SK-N-SH treated with all-trans-retinoic acid at 6 μM for 48 hours (cell line): Measurements from ENCODE around the gene ERLIN1.

Experiments used
- ATAC-seq: fragments of 200-7000 bp; cut with Tn5 transposase; 3 replicates; pipeline ENCODE4 v1.9.1; 2020; ENCODE audit warnings: mild to moderate bottlenecking, moderate library complexity
- ARNTL ChIP-seq: fragments of 450-650 bp; formaldehyde crosslinking; IDR thresholded peaks from 2 replicates; pipeline ENCODE4 v1.5.0; 2020; ENCODE audit warnings: low read depth, mild to moderate bottlenecking, moderate library complexity, borderline replicate concordance
- BACH2 ChIP-seq: fragments of 250-450 bp; sonication (Bioruptor Pico); IDR thresholded peaks from 2 replicates; pipeline ENCODE4 v1.9.0; 2021; ENCODE audit warnings: mild to moderate bottlenecking, borderline replicate concordance
- CSDC2 ChIP-seq: fragments of 250-450 bp; sonication (Bioruptor Pico); IDR thresholded peaks from 2 replicates; pipeline ENCODE4 v1.5.0; 2020; ENCODE audit warnings: mild to moderate bottlenecking, moderate library complexity
- ESRRG ChIP-seq: fragments of 250-450 bp; sonication (Bioruptor Pico); IDR thresholded peaks from 2 replicates; pipeline ENCODE4 v1.6.1; 2021; ENCODE audit warnings: mild to moderate bottlenecking
- GLIS3 ChIP-seq: fragments of 250-450 bp; sonication (Bioruptor Pico); IDR thresholded peaks from 2 replicates; pipeline ENCODE4 v1.5.0; 2020; ENCODE audit warnings: mild to moderate bottlenecking, moderate library complexity
- ISL1 ChIP-seq: fragments of 250-450 bp; sonication (Bioruptor Pico); IDR thresholded peaks from 2 replicates; pipeline ENCODE4 v2.1.2; 2022; ENCODE audit warnings: mild to moderate bottlenecking, moderate library complexity
- OSR1 ChIP-seq: fragments of 250-450 bp; sonication (Bioruptor Pico); IDR thresholded peaks from 2 replicates; pipeline ENCODE4 v1.8.0; 2022; ENCODE audit warnings: moderate library complexity, mild to moderate bottlenecking, inconsistent platforms
- PPARA ChIP-seq: fragments of 250-450 bp; sonication (Bioruptor Pico); IDR thresholded peaks from 2 replicates; pipeline ENCODE4 v1.5.0; 2020; ENCODE audit warnings: mild to moderate bottlenecking, borderline replicate concordance
- RARB ChIP-seq: fragments of 250-450 bp; sonication (Bioruptor Pico); IDR thresholded peaks from 2 replicates; pipeline ENCODE4 v1.8.0; 2021; ENCODE audit warnings: mild to moderate bottlenecking, moderate library complexity
- SNAI2 ChIP-seq: fragments of 250-450 bp; sonication (Bioruptor Pico); IDR thresholded peaks from 2 replicates; pipeline ENCODE4 v1.5.0; 2020; ENCODE audit warnings: mild to moderate bottlenecking, moderate library complexity
- TCF4 ChIP-seq: fragments of 250-450 bp; sonication (Bioruptor Pico); IDR thresholded peaks from 2 replicates; pipeline ENCODE4 v1.8.0; 2021; ENCODE audit warnings: mild to moderate bottlenecking, moderate library complexity, borderline replicate concordance
- ZC3H10 ChIP-seq: fragments of 250-450 bp; sonication (Bioruptor Pico); IDR thresholded peaks from 2 replicates; pipeline ENCODE4 v1.5.1; 2021; ENCODE audit warnings: mild to moderate bottlenecking, moderate library complexity
- ZFP3 ChIP-seq: fragments of 250-450 bp; sonication (Bioruptor Pico); IDR thresholded peaks from 2 replicates; pipeline ENCODE4 v1.5.0; 2020; ENCODE audit warnings: mild to moderate bottlenecking, moderate library complexity
- ZFP30 ChIP-seq: fragments of 450-650 bp; formaldehyde crosslinking; IDR thresholded peaks from 2 replicates; pipeline ENCODE4 v1.5.0; 2022; ENCODE audit warnings: mild to moderate bottlenecking, moderate library complexity
- ZNF70 ChIP-seq: fragments of 450-650 bp; formaldehyde crosslinking; IDR thresholded peaks from 2 replicates; pipeline ENCODE4 v1.5.0; 2020; ENCODE audit warnings: mild to moderate bottlenecking, moderate library complexity
- TF ChIP-seq, protein P1 (sequence below): fragments of 250-450 bp; sonication (Bioruptor Pico); IDR thresholded peaks from 2 replicates; pipeline ENCODE4 v1.5.0; 2020; ENCODE audit warnings: mild to moderate bottlenecking, moderate library complexity
- TF ChIP-seq, protein P2 (sequence below): fragments of 250-450 bp; sonication (Bioruptor Pico); IDR thresholded peaks from 2 replicates; pipeline ENCODE4 v1.5.1; 2021; ENCODE audit warnings: mild to moderate bottlenecking, moderate library complexity
- TF ChIP-seq, protein P3 (sequence below): fragments of 250-450 bp; sonication (Bioruptor Pico); IDR thresholded peaks from 2 replicates; pipeline ENCODE4 v1.8.0; 2021; ENCODE audit warnings: low read depth, mild to moderate bottlenecking, moderate library complexity, borderline replicate concordance
- TF ChIP-seq, protein P4 (sequence below): fragments of 250-450 bp; sonication (Bioruptor Pico); IDR thresholded peaks from 2 replicates; pipeline ENCODE4 v1.5.1; 2020; ENCODE audit warnings: low read depth, mild to moderate bottlenecking, moderate library complexity
- TF ChIP-seq, protein P5 (sequence below): fragments of 250-450 bp; sonication (Bioruptor Pico); IDR thresholded peaks from 2 replicates; pipeline ENCODE4 v1.8.0; 2020; ENCODE audit warnings: mild to moderate bottlenecking, moderate library complexity, borderline replicate concordance

Gene ERLIN1

GRCh38 chr10:100151723-100152300 lies 34.0 kb downstream of the ERLIN1 start:
- TF ChIP-seq PPARA (no peak), ARNTL (CRISPR knock-in tag) (no peak), BACH2 (CRISPR knock-in tag) (no peak), ESRRG (no peak), ZNF70 (CRISPR knock-in tag) (no peak), RARB (no peak), ZFP30 (CRISPR knock-in tag) (no peak), ZFP3 (no peak), ISL1 (CRISPR knock-in tag) (no peak), GLIS3 (CRISPR knock-in tag) (no peak)
- TF ChIP-seq, protein P1, sequence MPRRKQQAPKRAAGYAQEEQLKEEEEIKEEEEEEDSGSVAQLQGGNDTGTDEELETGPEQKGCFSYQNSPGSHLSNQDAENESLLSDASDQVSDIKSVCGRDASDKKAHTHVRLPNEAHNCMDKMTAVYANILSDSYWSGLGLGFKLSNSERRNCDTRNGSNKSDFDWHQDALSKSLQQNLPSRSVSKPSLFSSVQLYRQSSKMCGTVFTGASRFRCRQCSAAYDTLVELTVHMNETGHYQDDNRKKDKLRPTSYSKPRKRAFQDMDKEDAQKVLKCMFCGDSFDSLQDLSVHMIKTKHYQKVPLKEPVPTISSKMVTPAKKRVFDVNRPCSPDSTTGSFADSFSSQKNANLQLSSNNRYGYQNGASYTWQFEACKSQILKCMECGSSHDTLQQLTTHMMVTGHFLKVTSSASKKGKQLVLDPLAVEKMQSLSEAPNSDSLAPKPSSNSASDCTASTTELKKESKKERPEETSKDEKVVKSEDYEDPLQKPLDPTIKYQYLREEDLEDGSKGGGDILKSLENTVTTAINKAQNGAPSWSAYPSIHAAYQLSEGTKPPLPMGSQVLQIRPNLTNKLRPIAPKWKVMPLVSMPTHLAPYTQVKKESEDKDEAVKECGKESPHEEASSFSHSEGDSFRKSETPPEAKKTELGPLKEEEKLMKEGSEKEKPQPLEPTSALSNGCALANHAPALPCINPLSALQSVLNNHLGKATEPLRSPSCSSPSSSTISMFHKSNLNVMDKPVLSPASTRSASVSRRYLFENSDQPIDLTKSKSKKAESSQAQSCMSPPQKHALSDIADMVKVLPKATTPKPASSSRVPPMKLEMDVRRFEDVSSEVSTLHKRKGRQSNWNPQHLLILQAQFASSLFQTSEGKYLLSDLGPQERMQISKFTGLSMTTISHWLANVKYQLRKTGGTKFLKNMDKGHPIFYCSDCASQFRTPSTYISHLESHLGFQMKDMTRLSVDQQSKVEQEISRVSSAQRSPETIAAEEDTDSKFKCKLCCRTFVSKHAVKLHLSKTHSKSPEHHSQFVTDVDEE (CRISPR knock-in tag) = no peak
- TF ChIP-seq, protein P2, sequence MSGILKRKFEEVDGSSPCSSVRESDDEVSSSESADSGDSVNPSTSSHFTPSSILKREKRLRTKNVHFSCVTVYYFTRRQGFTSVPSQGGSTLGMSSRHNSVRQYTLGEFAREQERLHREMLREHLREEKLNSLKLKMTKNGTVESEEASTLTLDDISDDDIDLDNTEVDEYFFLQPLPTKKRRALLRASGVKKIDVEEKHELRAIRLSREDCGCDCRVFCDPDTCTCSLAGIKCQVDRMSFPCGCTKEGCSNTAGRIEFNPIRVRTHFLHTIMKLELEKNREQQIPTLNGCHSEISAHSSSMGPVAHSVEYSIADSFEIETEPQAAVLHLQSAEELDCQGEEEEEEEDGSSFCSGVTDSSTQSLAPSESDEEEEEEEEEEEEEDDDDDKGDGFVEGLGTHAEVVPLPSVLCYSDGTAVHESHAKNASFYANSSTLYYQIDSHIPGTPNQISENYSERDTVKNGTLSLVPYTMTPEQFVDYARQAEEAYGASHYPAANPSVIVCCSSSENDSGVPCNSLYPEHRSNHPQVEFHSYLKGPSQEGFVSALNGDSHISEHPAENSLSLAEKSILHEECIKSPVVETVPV (CRISPR knock-in tag) = no peak
- TF ChIP-seq, all 23 proteins: peak for 0
- no peak for ATAC-seq

GRCh38 chr10:100148353-100149211 lies 37.2 kb downstream of the ERLIN1 start:
- TF ChIP-seq BACH2 (CRISPR knock-in tag) (no peak), ISL1 (CRISPR knock-in tag) (peak; percentile 46), TCF4 (no peak)
- TF ChIP-seq, all 23 proteins: peak for 1
- ATAC-seq = peak; percentile 48

DNA sequence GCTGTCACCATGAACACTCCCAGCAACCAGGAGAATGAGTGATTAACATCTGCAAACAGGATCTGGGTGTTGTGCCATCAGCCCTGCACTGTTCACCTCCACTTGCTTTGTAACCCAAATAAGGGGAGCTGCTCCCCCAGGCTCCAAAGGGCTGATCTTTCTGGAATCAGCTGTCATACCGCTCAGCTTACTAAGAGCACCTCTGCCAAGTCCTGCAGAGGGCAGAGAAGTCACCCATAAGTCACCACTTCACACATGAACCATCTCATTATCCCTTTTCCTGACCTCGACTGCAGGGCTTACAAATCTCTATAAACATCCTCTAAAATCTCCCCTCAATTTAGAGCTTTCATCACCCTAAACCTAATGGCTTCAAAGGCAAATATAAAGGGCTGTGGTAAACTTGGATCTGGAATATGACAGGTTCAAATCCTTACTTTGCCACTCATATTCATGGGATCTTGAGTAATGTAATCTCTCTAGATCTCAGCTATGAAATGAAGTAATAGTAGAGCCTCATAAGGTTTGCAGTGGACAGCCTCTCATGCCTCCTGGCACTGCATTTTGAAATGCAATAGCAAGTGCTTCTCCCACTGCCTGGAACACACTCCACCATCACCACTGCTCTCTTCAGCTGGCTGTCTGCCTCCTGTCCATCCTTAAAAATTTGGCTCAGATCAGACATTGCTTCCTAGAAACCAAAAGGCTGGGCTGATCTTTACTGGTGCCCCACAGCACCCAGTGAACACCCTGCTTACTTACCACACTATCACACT lies 38.8 kb downstream of the ERLIN1 start:
- ATAC-seq = peak; percentile 50
- TF ChIP-seq BACH2 (CRISPR knock-in tag) = no peak

GRCh38 chr10:100146398-100146797 lies 39.4 kb downstream of the ERLIN1 start:
- ATAC-seq = no peak
- TF ChIP-seq BACH2 (CRISPR knock-in tag) (no peak), ZFP30 (CRISPR knock-in tag) (no peak), RARB (no peak), CSDC2 (no peak), ISL1 (CRISPR knock-in tag) (no peak), OSR1 (no peak), GLIS3 (CRISPR knock-in tag) (no peak)
- TF ChIP-seq, protein P3, sequence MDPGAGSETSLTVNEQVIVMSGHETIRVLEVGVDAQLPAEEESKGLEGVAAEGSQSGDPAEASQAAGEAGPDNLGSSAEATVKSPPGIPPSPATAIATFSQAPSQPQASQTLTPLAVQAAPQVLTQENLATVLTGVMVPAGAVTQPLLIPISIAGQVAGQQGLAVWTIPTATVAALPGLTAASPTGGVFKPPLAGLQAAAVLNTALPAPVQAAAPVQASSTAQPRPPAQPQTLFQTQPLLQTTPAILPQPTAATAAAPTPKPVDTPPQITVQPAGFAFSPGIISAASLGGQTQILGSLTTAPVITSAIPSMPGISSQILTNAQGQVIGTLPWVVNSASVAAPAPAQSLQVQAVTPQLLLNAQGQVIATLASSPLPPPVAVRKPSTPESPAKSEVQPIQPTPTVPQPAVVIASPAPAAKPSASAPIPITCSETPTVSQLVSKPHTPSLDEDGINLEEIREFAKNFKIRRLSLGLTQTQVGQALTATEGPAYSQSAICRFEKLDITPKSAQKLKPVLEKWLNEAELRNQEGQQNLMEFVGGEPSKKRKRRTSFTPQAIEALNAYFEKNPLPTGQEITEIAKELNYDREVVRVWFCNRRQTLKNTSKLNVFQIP (CRISPR knock-in tag) = no peak
- TF ChIP-seq, protein P4, sequence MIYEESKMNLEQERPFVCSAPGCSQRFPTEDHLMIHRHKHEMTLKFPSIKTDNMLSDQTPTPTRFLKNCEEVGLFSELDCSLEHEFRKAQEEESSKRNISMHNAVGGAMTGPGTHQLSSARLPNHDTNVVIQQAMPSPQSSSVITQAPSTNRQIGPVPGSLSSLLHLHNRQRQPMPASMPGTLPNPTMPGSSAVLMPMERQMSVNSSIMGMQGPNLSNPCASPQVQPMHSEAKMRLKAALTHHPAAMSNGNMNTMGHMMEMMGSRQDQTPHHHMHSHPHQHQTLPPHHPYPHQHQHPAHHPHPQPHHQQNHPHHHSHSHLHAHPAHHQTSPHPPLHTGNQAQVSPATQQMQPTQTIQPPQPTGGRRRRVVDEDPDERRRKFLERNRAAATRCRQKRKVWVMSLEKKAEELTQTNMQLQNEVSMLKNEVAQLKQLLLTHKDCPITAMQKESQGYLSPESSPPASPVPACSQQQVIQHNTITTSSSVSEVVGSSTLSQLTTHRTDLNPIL = no peak

DNA sequence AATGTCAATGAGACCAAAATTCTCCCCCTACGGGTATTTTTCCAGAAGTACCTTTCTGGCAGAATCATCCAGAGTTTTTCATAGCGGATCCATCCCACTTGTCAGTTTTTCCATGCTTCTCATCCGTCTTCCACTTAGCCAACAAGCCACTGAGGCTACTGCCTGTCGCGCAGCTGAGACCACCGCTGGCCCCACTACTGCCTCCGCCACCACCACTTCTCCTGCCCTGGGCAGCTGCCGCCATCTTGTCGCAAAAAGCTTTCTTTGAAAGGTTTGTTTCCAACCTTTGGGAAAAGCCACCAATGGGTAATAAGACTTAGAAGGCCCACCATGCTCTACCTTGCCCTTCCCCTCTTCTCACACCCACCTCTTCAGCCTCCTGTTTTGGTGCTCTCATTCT lies 42.1 kb downstream of the ERLIN1 start:
- ATAC-seq = no peak
- TF ChIP-seq ZFP3 (no peak), SNAI2 (CRISPR knock-in tag) (no peak), CSDC2 (no peak), ZC3H10 (CRISPR knock-in tag) (no peak), GLIS3 (CRISPR knock-in tag) (no peak), OSR1 (no peak), RARB (no peak), ESRRG (no peak)
- TF ChIP-seq, protein P1 (CRISPR knock-in tag) = no peak
- TF ChIP-seq, protein P5, sequence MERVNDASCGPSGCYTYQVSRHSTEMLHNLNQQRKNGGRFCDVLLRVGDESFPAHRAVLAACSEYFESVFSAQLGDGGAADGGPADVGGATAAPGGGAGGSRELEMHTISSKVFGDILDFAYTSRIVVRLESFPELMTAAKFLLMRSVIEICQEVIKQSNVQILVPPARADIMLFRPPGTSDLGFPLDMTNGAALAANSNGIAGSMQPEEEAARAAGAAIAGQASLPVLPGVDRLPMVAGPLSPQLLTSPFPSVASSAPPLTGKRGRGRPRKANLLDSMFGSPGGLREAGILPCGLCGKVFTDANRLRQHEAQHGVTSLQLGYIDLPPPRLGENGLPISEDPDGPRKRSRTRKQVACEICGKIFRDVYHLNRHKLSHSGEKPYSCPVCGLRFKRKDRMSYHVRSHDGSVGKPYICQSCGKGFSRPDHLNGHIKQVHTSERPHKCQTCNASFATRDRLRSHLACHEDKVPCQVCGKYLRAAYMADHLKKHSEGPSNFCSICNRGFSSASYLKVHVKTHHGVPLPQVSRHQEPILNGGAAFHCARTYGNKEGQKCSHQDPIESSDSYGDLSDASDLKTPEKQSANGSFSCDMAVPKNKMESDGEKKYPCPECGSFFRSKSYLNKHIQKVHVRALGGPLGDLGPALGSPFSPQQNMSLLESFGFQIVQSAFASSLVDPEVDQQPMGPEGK (CRISPR knock-in tag) = no peak
